SK-N-SH (cell line): ENCODE measurements around the gene FNDC3B. TPM values are rescaled to one million over a fixed set of nuclear protein-coding genes. Genes with fewer than 3 reads are reported as not detected.

Experiments
- CHD2 ChIP-seq: fragments of 150-350 bp; IDR thresholded peaks from 2 replicates; pipeline ENCODE4 v1.6.1; 2018; ENCODE audit warnings: low read length; ENCODE audit not compliant: partially characterized antibody
- ELF1 ChIP-seq: IDR thresholded peaks from 2 replicates; pipeline ENCODE4 v1.4.0; 2012
- EP300 ChIP-seq, 2 experiments: IDR thresholded peaks; 2 replicates each; pipeline versions ENCODE4 v1.4.0 to v1.6.1; 2012; ENCODE audit warnings: borderline replicate concordance in 1 of 2, low read depth in 1 of 2, low read length in 1 of 2
- EZH2phosphoT487 ChIP-seq: fragments of 200-600 bp; sonication (generic); IDR thresholded peaks from 2 replicates; pipeline ENCODE4 v1.6.1; 2017; ENCODE audit warnings: low read depth, mixed run types, mild to moderate bottlenecking, antibody characterized with exemption, moderate library complexity, borderline replicate concordance
- FOXJ3 ChIP-seq: sonication (generic); formaldehyde crosslinking; IDR thresholded peaks from 2 replicates; pipeline ENCODE4 v1.5.1; 2020; ENCODE audit warnings: mild to moderate bottlenecking, missing genetic modification reagents
- FOXM1 ChIP-seq: IDR thresholded peaks from 2 replicates; pipeline ENCODE4 v1.4.0; 2012; ENCODE audit warnings: low read depth, mild to moderate bottlenecking
- IRF3 ChIP-seq: fragments of 150-350 bp; IDR thresholded peaks from 2 replicates; pipeline ENCODE4 v1.6.1; 2016; ENCODE audit warnings: mild to moderate bottlenecking, low read depth, low read length
- JUND ChIP-seq: IDR thresholded peaks from 2 replicates; pipeline ENCODE4 v1.4.0; 2012
- MAX ChIP-seq: IDR thresholded peaks from 2 replicates; pipeline ENCODE4 v1.4.0; 2012; ENCODE audit warnings: low read depth
- NFIC ChIP-seq: IDR thresholded peaks from 2 replicates; pipeline ENCODE4 v1.4.0; 2012; ENCODE audit warnings: borderline replicate concordance
- PBX3 ChIP-seq: IDR thresholded peaks from 2 replicates; pipeline ENCODE4; 2012
- POLR2AphosphoS5 ChIP-seq: IDR thresholded peaks from 2 replicates; pipeline ENCODE4 v1.6.1; 2012; ENCODE audit warnings: low read depth, low read length
- RAD21 ChIP-seq: IDR thresholded peaks from 2 replicates; pipeline ENCODE4 v1.6.1; 2012; ENCODE audit warnings: mild to moderate bottlenecking, low read length
- RCOR1 ChIP-seq: fragments of 150-350 bp; IDR thresholded peaks from 2 replicates; pipeline ENCODE4 v1.6.1; 2017; ENCODE audit warnings: antibody characterized with exemption, low read length
- REST ChIP-seq: IDR thresholded peaks from 2 replicates; pipeline ENCODE4 v1.6.1; 2012; ENCODE audit warnings: mild to moderate bottlenecking, low read depth, low read length, moderate library complexity
- RXRA ChIP-seq: IDR thresholded peaks from 2 replicates; pipeline ENCODE4 v1.4.0; 2012; ENCODE audit warnings: low read depth, mild to moderate bottlenecking, borderline replicate concordance
- SIN3A ChIP-seq: IDR thresholded peaks from 2 replicates; pipeline ENCODE4 v1.6.1; 2012; ENCODE audit warnings: low read depth, mild to moderate bottlenecking, low read length, moderate library complexity, borderline replicate concordance
- TCF12 ChIP-seq: IDR thresholded peaks from 2 replicates; pipeline ENCODE4 v1.4.0; 2012
- USF1 ChIP-seq: IDR thresholded peaks from 2 replicates; pipeline ENCODE4 v1.4.0; 2012; ENCODE audit warnings: low read depth, borderline replicate concordance
- ZBTB33 ChIP-seq: IDR thresholded peaks from 2 replicates; pipeline ENCODE4 v1.4.0; 2012; ENCODE audit warnings: low read depth, borderline replicate concordance
- polyA plus RNA-seq, 3 experiments: library from polyadenylated mRNA; depleted of rRNA; stranded (reverse); fragments of >200 nt; gene quantifications; 2 replicates each; pipeline ENCODE4 v1.2.3, GENCODE V29; 2012

FNDC3B gene
- polyA plus RNA-seq, 1 of the 3 experiments (the other 2 are of a cell fraction) = 10.4 TPM

- TF ChIP-seq EZH2phosphoT487 = no peak
- TF ChIP-seq FOXJ3 = no peak
- peak in 1 of 2 experiments; percentile 96; a peak in 2 of 4 replicates for TF ChIP-seq EP300 (IDR thresholded peaks at IDR 0.05; ENCODE audit: borderline replicate concordance in 1 of 2, low read depth in 1 of 2, low read length in 1 of 2)
- peak; percentile 65; the same call in 1 of the 2 replicates for TF ChIP-seq POLR2AphosphoS5
- TF ChIP-seq TCF12 = peak; percentile 96
- TF ChIP-seq ZBTB33 = 0 out of 2 replicates have a peak, but pooled peaks have one; percentile 30
- TF ChIP-seq IRF3 = no peak
- TF ChIP-seq NFIC = peak; percentile 62
- 0 out of 2 replicates have a peak, but pooled peaks have one; percentile 45 for TF ChIP-seq FOXM1
- peak; percentile 59 for TF ChIP-seq RXRA
- TF ChIP-seq USF1 = no peak
- TF ChIP-seq CHD2 = no peak
- TF ChIP-seq REST = no peak
- TF ChIP-seq MAX = peak; percentile 78
- TF ChIP-seq RCOR1 = no peak
- peak; percentile 86; the same call in 1 of the 2 replicates for TF ChIP-seq SIN3A
- TF ChIP-seq JUND = peak; percentile 76
- TF ChIP-seq PBX3 = peak; percentile 87
- no peak for TF ChIP-seq RAD21
- TF ChIP-seq ELF1 = no peak
Measured at GRCh38 chr3:172140499-172141391, 101.4 kb downstream of the FNDC3B start (continued).
